Loucy (cell line): ENCODE measurements around the gene ADAT1.

Source experiments
- H2AFZ ChIP-seq: fragments of 200-600 bp; sonication (generic); 2 replicates; pipeline ENCODE4 v1.6.0; 2016; ENCODE audit warnings: antibody characterized with exemption, mild to moderate bottlenecking, low read length, moderate library complexity
- H3F3A ChIP-seq: fragments of 200-600 bp; 2 replicates; pipeline ENCODE4 v1.6.0; 2016; ENCODE audit warnings: antibody characterized with exemption, low read depth, mild to moderate bottlenecking
- H3K27me3 ChIP-seq: fragments of 200-600 bp; sonication (generic); 2 replicates; pipeline ENCODE4 v1.6.1; 2014; ENCODE audit warnings: low read length, mild to moderate bottlenecking; ENCODE audit not compliant: insufficient read depth, poor library complexity, severe bottlenecking
- H3K36me3 ChIP-seq: fragments of 200-600 bp; sonication (generic); 2 replicates; pipeline ENCODE4 v1.6.1; 2016; ENCODE audit warnings: low read length; ENCODE audit not compliant: insufficient read depth
- H3K4me1 ChIP-seq: fragments of 200-600 bp; sonication (generic); 2 replicates; pipeline ENCODE4 v1.5.1; 2014; ENCODE audit warnings: low read length, mild to moderate bottlenecking; ENCODE audit not compliant: insufficient read depth, poor library complexity, severe bottlenecking
- H3K4me2 ChIP-seq: fragments of 200-600 bp; sonication (generic); 2 replicates; pipeline ENCODE4 v1.6.0; 2014; ENCODE audit warnings: antibody characterized with exemption, low read length, low read depth, mild to moderate bottlenecking; ENCODE audit not compliant: poor library complexity, severe bottlenecking
- H3K4me3 ChIP-seq: fragments of 200-600 bp; sonication (generic); 2 replicates; pipeline ENCODE4 v1.5.1; 2014; ENCODE audit warnings: low read length, mild to moderate bottlenecking, mixed read lengths; ENCODE audit not compliant: poor library complexity, severe bottlenecking
- H3K79me2 ChIP-seq: fragments of 200-600 bp; sonication (generic); 2 replicates; pipeline ENCODE4 v1.6.1; 2014; ENCODE audit warnings: low read length; ENCODE audit not compliant: insufficient read depth
- H3K9ac ChIP-seq: fragments of 200-600 bp; sonication (generic); 2 replicates; pipeline ENCODE4 v1.6.0; 2014; ENCODE audit warnings: mild to moderate bottlenecking, low read depth, low read length, moderate library complexity; ENCODE audit not compliant: poor library complexity, severe bottlenecking
- H3K9me2 ChIP-seq: fragments of 200-600 bp; sonication (generic); replicated peaks from 2 replicates; pipeline ENCODE4 v1.6.1; 2016; ENCODE audit warnings: low read depth, low read length, mixed read lengths
- H3K9me3 ChIP-seq: fragments of 200-600 bp; sonication (generic); 2 replicates; pipeline ENCODE4 v1.6.1; 2014; ENCODE audit warnings: mild to moderate bottlenecking, antibody characterized with exemption, low read length, low read depth; ENCODE audit not compliant: insufficient read depth
- H4K20me1 ChIP-seq: fragments of 200-600 bp; sonication (generic); 2 replicates; pipeline ENCODE4 v1.6.0; 2014; ENCODE audit warnings: antibody characterized with exemption, low read length, mild to moderate bottlenecking; ENCODE audit not compliant: insufficient read depth, poor library complexity, severe bottlenecking
- CTCF ChIP-seq: fragments of 200-600 bp; sonication (generic); conservative IDR thresholded peaks from 2 replicates; pipeline ENCODE4 v1.5.1; 2014; ENCODE audit warnings: mild to moderate bottlenecking, antibody characterized with exemption, low read length
- EZH2phosphoT487 ChIP-seq: fragments of 200-600 bp; IDR thresholded peaks from 2 replicates; pipeline ENCODE4 v1.6.1; 2018; ENCODE audit warnings: antibody characterized with exemption, mild to moderate bottlenecking, moderate library complexity, borderline replicate concordance

Gene ADAT1

GRCh38 chr16:75573955-75574354, 49.1 kb downstream of the ADAT1 start:
- Histone ChIP-seq H4K20me1 (peaks cover 3% of the 10 kb centered on the region), H3K4me2 (peak overlapping the region; percentile 17), H3K9me2 (no peaks in the 10 kb centered on the region), H3K4me3 (no peak overlapping the region), H3K36me3 (peaks cover 69% of the 10 kb centered on the region; the same call in 1 of the 2 replicates), H3K79me2 (peaks cover 21% of the 10 kb centered on the region; the same call in 1 of the 2 replicates), H3F3A (no peaks in the 10 kb centered on the region), H3K27me3 (no peaks in the 10 kb centered on the region), H3K9me3 (no peaks in the 10 kb centered on the region), H2AFZ (no peak overlapping the region), H3K4me1 (peaks cover 16% of the 10 kb centered on the region), H3K9ac (no peak overlapping the region)
- TF ChIP-seq CTCF = no peak
- TF ChIP-seq EZH2phosphoT487 = no peak

- no peak overlapping the region for H2AFZ ChIP-seq
- H3K4me1 ChIP-seq = peaks cover 25% of the 10 kb centered on the region
- peaks cover 13% of the 10 kb centered on the region for H4K20me1 ChIP-seq
- H3K4me2 ChIP-seq = peak overlapping the region; percentile 17
- no peak overlapping the region for H3K4me3 ChIP-seq
- peaks cover 60% of the 10 kb centered on the region; the same call in 1 of the 2 replicates for H3K36me3 ChIP-seq
- no peaks in the 10 kb centered on the region for H3K27me3 ChIP-seq
- no peak overlapping the region for H3K9ac ChIP-seq
- no peaks in the 10 kb centered on the region for H3K9me2 ChIP-seq
- TF ChIP-seq CTCF (no peak), EZH2phosphoT487 (no peak)
- no peaks in the 10 kb centered on the region for H3K9me3 ChIP-seq
- H3K79me2 ChIP-seq = peaks cover 31% of the 10 kb centered on the region
- H3F3A ChIP-seq = no peaks in the 10 kb centered on the region
These were observed 50.1 kb downstream of the ADAT1 start for GRCh38 chr16:75572864-75573542.

GRCh38 chr16:75570396-75571065, 52.5 kb downstream of the ADAT1 start:
- TF ChIP-seq EZH2phosphoT487 (no peak), CTCF (no peak)
- H3K9me2 ChIP-seq = no peaks in the 10 kb centered on the region
- peaks cover 37% of the 10 kb centered on the region; the same call in 1 of the 2 replicates for H3K36me3 ChIP-seq
- H3K4me3 ChIP-seq = no peak overlapping the region
- H3K27me3 ChIP-seq = peaks cover 5% of the 10 kb centered on the region
- H3F3A ChIP-seq = no peaks in the 10 kb centered on the region
- no peaks in the 10 kb centered on the region for H3K9me3 ChIP-seq
- peaks cover 38% of the 10 kb centered on the region for H3K4me1 ChIP-seq
- peaks cover 44% of the 10 kb centered on the region for H3K79me2 ChIP-seq
- H3K4me2 ChIP-seq = peak overlapping the region; percentile 91
- H4K20me1 ChIP-seq = peaks cover 27% of the 10 kb centered on the region
- H3K9ac ChIP-seq = no peak overlapping the region
- H2AFZ ChIP-seq = no peak overlapping the region
